ENCODE data around the gene EML1. TPM values are rescaled to one million over a fixed set of nuclear protein-coding genes. Genes with fewer than 3 reads are reported as not detected.

EML1 gene
- total RNA-seq, 1 experiment from 2014 or later = 16.1 TPM

DNA sequence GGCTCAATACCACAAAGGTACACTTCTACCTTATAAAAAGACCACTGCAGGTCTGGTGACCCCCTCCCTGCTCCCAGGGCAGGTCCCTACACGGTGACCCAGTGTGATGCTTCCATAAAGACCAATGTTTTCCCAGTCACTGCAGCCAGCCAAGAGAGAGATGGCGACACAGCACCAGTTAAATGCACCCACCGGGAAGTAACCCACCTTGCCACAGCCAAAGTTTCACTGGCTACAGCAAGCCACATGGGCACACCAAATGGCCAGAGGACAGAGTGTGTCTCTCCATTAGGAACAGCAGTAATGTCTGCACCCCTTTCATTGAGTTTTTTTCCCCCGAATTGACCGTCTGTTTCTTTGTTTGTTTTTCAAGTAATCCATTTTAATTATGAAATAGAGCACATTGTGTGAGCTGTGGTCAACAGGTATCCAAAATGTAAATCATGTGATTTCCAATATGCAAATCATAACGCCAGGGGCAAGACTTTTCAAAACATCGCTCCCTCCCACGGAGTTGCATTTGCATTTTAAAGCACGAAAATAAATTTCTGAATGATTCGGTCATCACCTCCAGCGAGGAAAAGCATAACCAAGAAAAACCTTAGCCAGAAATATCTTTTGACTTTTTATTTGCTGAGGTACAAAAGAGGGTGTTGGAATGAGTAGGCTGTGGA is 48.9 kb upstream of the EML1 start:
- ATAC-seq = peak; percentile 70
- peaks cover 5% of the 10 kb centered on the region; the same call in 1 of the 2 replicates for H3K27me3 Mint-ChIP-seq (ENCODE audit: low read depth)
- H3K27ac Mint-ChIP-seq = peak overlapping the region; percentile 66
- no peaks in the 10 kb centered on the region for H3K36me3 Mint-ChIP-seq
- peak overlapping the region; percentile 43 for H3K4me3 Mint-ChIP-seq
- peaks cover 26% of the 10 kb centered on the region for H3K4me1 Mint-ChIP-seq
- H3K9me3 Mint-ChIP-seq = no peaks in the 10 kb centered on the region
- CTCF ChIA-PET = interaction anchor here (1.0 to 1.1 kb wide), 3 partner anchors 12 to 67 kb away, joined by 3 read pairs; no protein-coding TSS in a partner anchor
- TF ChIP-seq, protein P1, sequence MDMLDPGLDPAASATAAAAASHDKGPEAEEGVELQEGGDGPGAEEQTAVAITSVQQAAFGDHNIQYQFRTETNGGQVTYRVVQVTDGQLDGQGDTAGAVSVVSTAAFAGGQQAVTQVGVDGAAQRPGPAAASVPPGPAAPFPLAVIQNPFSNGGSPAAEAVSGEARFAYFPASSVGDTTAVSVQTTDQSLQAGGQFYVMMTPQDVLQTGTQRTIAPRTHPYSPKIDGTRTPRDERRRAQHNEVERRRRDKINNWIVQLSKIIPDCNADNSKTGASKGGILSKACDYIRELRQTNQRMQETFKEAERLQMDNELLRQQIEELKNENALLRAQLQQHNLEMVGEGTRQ (CRISPR knock-in tag; IDR thresholded peaks at IDR 0.05) = peak; percentile 40
- TF ChIP-seq ZNF121 (CRISPR knock-in tag; IDR thresholded peaks at IDR 0.05) = no peak
- no peak for TF ChIP-seq SMAD3 (CRISPR knock-in tag; IDR thresholded peaks at IDR 0.05; ENCODE audit: borderline replicate concordance)
- no peak for TF ChIP-seq FOXK1 (CRISPR knock-in tag; IDR thresholded peaks at IDR 0.05)
- no peak for TF ChIP-seq TCF7 (CRISPR knock-in tag; IDR thresholded peaks at IDR 0.05; ENCODE audit: low read depth)
- POLR2A ChIA-PET = no interaction called here
- DNase-seq (ENCODE audit: low spot score) = peak; percentile 44

DNA sequence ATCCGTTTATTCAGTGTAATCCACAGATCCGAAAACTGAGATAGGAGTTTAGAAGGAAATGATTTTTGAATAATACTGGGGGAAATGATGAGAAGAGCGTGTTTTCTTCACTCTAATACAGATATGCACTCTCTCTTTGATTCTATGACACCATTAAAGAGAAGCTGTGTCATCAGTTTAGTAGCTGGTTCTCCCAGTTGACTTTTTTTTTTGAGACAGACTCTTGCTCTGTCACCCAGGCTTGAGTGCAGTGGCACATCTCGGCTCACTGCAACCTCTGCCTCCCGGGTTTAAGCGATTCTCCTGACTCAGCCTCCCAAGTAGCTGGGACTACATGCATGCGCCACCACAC is 48.4 kb upstream of the EML1 start:
- Mint-ChIP-seq H3K9me3 (no peaks in the 10 kb centered on the region), H3K4me1 (peaks cover 26% of the 10 kb centered on the region), H3K27me3 (ENCODE audit: low read depth) (peaks cover 5% of the 10 kb centered on the region; the same call in 1 of the 2 replicates), H3K27ac (no peak overlapping the region), H3K4me3 (peak overlapping the region; percentile 43; the same call in 1 of the 2 replicates), H3K36me3 (no peaks in the 10 kb centered on the region)
- ChIA-PET CTCF (interaction anchor here (0.6 to 1.1 kb wide), 3 partner anchors 10 to 15 kb away, joined by 3 read pairs; no protein-coding TSS in a partner anchor), POLR2A (no interaction called here)
- no peak for DNase-seq (ENCODE audit: low spot score)
- ATAC-seq = no peak
- TF ChIP-seq CREM (CRISPR knock-in tag; IDR thresholded peaks at IDR 0.05) (no peak), CDX4 (CRISPR knock-in tag; IDR thresholded peaks at IDR 0.05; ENCODE audit: borderline replicate concordance) (no peak), ZNF263 (CRISPR knock-in tag; IDR thresholded peaks at IDR 0.05; ENCODE audit: low read depth) (no peak), OVOL2 (CRISPR knock-in tag; IDR thresholded peaks at IDR 0.05; ENCODE audit: borderline replicate concordance) (no peak), ATF2 (CRISPR knock-in tag; IDR thresholded peaks at IDR 0.05; ENCODE audit: borderline replicate concordance, low read depth) (no peak)
- TF ChIP-seq, protein P2, sequence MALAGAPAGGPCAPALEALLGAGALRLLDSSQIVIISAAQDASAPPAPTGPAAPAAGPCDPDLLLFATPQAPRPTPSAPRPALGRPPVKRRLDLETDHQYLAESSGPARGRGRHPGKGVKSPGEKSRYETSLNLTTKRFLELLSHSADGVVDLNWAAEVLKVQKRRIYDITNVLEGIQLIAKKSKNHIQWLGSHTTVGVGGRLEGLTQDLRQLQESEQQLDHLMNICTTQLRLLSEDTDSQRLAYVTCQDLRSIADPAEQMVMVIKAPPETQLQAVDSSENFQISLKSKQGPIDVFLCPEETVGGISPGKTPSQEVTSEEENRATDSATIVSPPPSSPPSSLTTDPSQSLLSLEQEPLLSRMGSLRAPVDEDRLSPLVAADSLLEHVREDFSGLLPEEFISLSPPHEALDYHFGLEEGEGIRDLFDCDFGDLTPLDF (CRISPR knock-in tag; IDR thresholded peaks at IDR 0.05) = no peak

DNA sequence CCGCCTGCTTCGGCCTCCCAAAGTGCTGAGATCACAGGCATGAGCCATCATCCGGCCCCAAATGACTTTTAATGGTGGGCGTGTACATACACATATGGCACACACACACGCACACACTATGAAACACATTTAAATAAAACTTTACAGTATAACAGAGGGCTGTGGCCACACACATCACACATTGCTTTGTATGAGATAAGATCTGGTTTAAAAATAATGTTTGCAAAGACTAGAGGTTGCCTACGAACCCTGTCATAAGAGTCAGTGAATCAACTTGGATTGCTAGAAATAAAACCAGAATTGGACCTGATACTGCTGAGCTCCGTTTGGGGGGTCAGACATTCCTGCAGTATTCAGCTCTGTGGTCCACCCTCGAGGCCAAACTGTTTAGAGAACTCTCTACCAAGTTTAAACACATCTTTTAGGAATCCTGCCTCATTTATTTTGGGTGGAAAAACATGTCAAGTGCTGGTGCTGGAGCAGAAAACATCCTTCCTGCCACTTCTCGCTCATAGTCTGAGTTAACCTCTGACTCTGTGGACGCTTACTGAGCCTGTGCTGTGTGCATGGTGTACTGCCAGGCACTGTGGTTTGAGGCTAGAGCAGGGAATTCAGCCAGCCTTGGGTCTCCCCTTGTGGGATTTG is 47.8 kb upstream of the EML1 start:
- peaks cover 5% of the 10 kb centered on the region; the same call in 1 of the 2 replicates for H3K27me3 Mint-ChIP-seq (ENCODE audit: low read depth)
- no peak overlapping the region for H3K4me3 Mint-ChIP-seq
- no peak overlapping the region for H3K27ac Mint-ChIP-seq
- H3K9me3 Mint-ChIP-seq = no peaks in the 10 kb centered on the region
- ChIA-PET POLR2A (interaction anchor here (0.6 kb wide), 1 partner anchor 133 kb away, joined by 3 read pairs; no protein-coding TSS in a partner anchor), CTCF (interaction anchor here (0.6 to 1.1 kb wide), 3 partner anchors 10 to 15 kb away, joined by 3 read pairs; no protein-coding TSS in a partner anchor)
- no peak for TF ChIP-seq NFATC4 (CRISPR knock-in tag; IDR thresholded peaks at IDR 0.05)
- TF ChIP-seq NR1H2 (CRISPR knock-in tag; IDR thresholded peaks at IDR 0.05) = no peak
- no peak for TF ChIP-seq SOX15 (CRISPR knock-in tag; IDR thresholded peaks at IDR 0.05)
- TF ChIP-seq PRRX2 (CRISPR knock-in tag; IDR thresholded peaks at IDR 0.05) = no peak
- no peak for TF ChIP-seq ZBTB21 (CRISPR knock-in tag; IDR thresholded peaks at IDR 0.05; ENCODE audit: borderline replicate concordance)
- no peak for TF ChIP-seq EMX1 (CRISPR knock-in tag; IDR thresholded peaks at IDR 0.05)
- TF ChIP-seq, protein P3, sequence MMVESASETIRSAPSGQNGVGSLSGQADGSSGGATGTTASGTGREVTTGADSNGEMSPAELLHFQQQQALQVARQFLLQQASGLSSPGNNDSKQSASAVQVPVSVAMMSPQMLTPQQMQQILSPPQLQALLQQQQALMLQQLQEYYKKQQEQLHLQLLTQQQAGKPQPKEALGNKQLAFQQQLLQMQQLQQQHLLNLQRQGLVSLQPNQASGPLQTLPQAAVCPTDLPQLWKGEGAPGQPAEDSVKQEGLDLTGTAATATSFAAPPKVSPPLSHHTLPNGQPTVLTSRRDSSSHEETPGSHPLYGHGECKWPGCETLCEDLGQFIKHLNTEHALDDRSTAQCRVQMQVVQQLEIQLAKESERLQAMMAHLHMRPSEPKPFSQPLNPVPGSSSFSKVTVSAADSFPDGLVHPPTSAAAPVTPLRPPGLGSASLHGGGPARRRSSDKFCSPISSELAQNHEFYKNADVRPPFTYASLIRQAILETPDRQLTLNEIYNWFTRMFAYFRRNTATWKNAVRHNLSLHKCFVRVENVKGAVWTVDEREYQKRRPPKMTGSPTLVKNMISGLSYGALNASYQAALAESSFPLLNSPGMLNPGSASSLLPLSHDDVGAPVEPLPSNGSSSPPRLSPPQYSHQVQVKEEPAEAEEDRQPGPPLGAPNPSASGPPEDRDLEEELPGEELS (CRISPR knock-in tag; IDR thresholded peaks at IDR 0.05) = no peak
- peaks cover 26% of the 10 kb centered on the region for H3K4me1 Mint-ChIP-seq
- DNase-seq (ENCODE audit: low spot score) (no peak), ATAC-seq (no peak)
- no peaks in the 10 kb centered on the region for H3K36me3 Mint-ChIP-seq

Measured in WTC11 (cell line).